Activated CD4-positive, alpha-beta T cell treated with anti-CD3 and anti-CD28 coated beads, Interleukin-2, Interleukin-4, amounts not matched to agents 100 ng/mL and 50 ng/mL, durations not matched to agents 16 hours and 8 hours (primary cell): ENCODE data around the gene NRBF2.
"Not testable (repeated sequence)": the region's sequence is repeated elsewhere in the genome, so short reads cannot be mapped to it uniquely, and the experiment has no call there.

ENCODE experiments used
- DNase-seq: peaks from one replicate; pipeline ENCODE4 v3.0.0-alpha.2; 2020; ENCODE audit warnings: low spot score

The NRBF2 gene

GRCh38 chr10:63119041-63119440 lies 14.1 kb upstream of the NRBF2 start:
- DNase-seq, result no peak

GRCh38 chr10:63120554-63120953 lies 12.6 kb upstream of the NRBF2 start:
- no peak for DNase-seq

GRCh38 chr10:63123727-63124362 lies 9.3 kb upstream of the NRBF2 start:
- no peak for DNase-seq

GRCh38 chr10:63125459-63125858 lies 7.7 kb upstream of the NRBF2 start:
- no peak for DNase-seq

GRCh38 chr10:63128443-63128842 lies 4.7 kb upstream of the NRBF2 start:
- DNase-seq, result no peak

GRCh38 chr10:63129888-63130287 lies 3.2 kb upstream of the NRBF2 start:
- DNase-seq, result no peak

GRCh38 chr10:63132651-63133055 lies 475 bp upstream of the NRBF2 start:
- no peak for DNase-seq

GRCh38 chr10:63133821-63134557 lies 861 bp downstream of the NRBF2 start:
- peak; percentile 31 for DNase-seq

GRCh38 chr10:63137306-63137705 lies 4.2 kb downstream of the NRBF2 start:
- DNase-seq, result no peak

- DNase-seq, result no peak
Measured at GRCh38 chr10:63140077-63140476, 6.9 kb downstream of the NRBF2 start.

- DNase-seq, result no peak
Measured at GRCh38 chr10:63142136-63142535, 9.0 kb downstream of the NRBF2 start.

- DNase-seq, result no peak
Measured at GRCh38 chr10:63143987-63144386, 10.9 kb downstream of the NRBF2 start.

- no peak for DNase-seq
Measured at GRCh38 chr10:63145782-63146181, 12.7 kb downstream of the NRBF2 start.

GRCh38 chr10:63146503-63146902 lies 13.4 kb downstream of the NRBF2 start:
- no peak for DNase-seq

- no peak for DNase-seq
Measured at GRCh38 chr10:63150745-63151144, 17.6 kb downstream of the NRBF2 start.

GRCh38 chr10:63153868-63154545 lies 20.9 kb downstream of the NRBF2 start:
- not testable (repeated sequence) for DNase-seq

- no peak for DNase-seq
Measured at GRCh38 chr10:63154546-63155387, 21.6 kb downstream of the NRBF2 start.

- no peak for DNase-seq
Measured at GRCh38 chr10:63155388-63156020, 22.4 kb downstream of the NRBF2 start.

- no peak for DNase-seq
Measured at GRCh38 chr10:63156236-63156635, 23.1 kb downstream of the NRBF2 start.

- peak; percentile 71 for DNase-seq
Measured at GRCh38 chr10:63157845-63158624, 24.9 kb downstream of the NRBF2 start.

GRCh38 chr10:63161592-63161991 lies 28.5 kb downstream of the NRBF2 start:
- DNase-seq, result no peak
